Panc1 (cell line): ENCODE results near the gene UNC13B. TPM values are rescaled to one million over a fixed set of nuclear protein-coding genes. Genes with fewer than 3 reads are reported as not detected.

ENCODE experiments used
- ATAC-seq: fragments of 200-7000 bp; cut with Tn5 transposase; 2 replicates; pipeline ENCODE4 v1.9.1; 2020; ENCODE audit warnings: mild to moderate bottlenecking, moderate library complexity
- BruUV-seq: library from RNA; stranded (reverse); fragments of 400-500 nt; replicated peaks from 2 replicates; lab custom pipeline; 2021; lab: Mats Ljungman, UMichigan
- CTCF ChIA-PET: fragments of 300-600 bp; sonication (Branson Sonifier 250); formaldehyde crosslinking; loops from one replicate; lab custom pipeline; 2022; ENCODE audit warnings: antibody characterized with exemption; lab: Charles Lee
- POLR2A ChIA-PET: fragments of 300-600 bp; sonication (Branson Sonifier 250); formaldehyde crosslinking; loops from one replicate; lab custom pipeline; 2022; ENCODE audit warnings: antibody characterized with exemption; lab: Charles Lee
- DNase-seq: peaks from one replicate; pipeline ENCODE4 v3.0.0-alpha.2; 2010; ENCODE audit warnings: low read depth, low spot score
- H3K27ac ChIP-seq: 2 replicates; pipeline ENCODE4 v1.5.1; 2011; ENCODE audit warnings: mild to moderate bottlenecking, low read length, inconsistent platforms
- H3K27me3 ChIP-seq: fragments of 200-500 bp; sonication (Bioruptor generic); 2 replicates; pipeline ENCODE4 v1.6.0; 2014; ENCODE audit warnings: low read length, inconsistent platforms; ENCODE audit not compliant: control insufficient read depth, insufficient read depth
- H3K36me3 ChIP-seq: fragments of 200-500 bp; sonication (Bioruptor generic); 2 replicates; pipeline ENCODE4 v1.5.1; 2014; ENCODE audit warnings: inconsistent platforms, mild to moderate bottlenecking, low read length, moderate library complexity; ENCODE audit not compliant: control insufficient read depth, insufficient read depth
- H3K4me1 ChIP-seq: 2 replicates; pipeline ENCODE4 v1.5.1; 2011; ENCODE audit warnings: inconsistent platforms, mild to moderate bottlenecking, low read length, moderate library complexity; ENCODE audit not compliant: control insufficient read depth, insufficient read depth
- H3K4me3 ChIP-seq, 2 experiments: 2 replicates each; pipeline ENCODE4 v1.5.1; 2011 to 2012; ENCODE audit warnings: low read depth in 2 of 2, low read length in 2 of 2, mild to moderate bottlenecking in 2 of 2, inconsistent platforms in 1 of 2, moderate library complexity in 1 of 2
- H3K9me3 ChIP-seq: fragments of 200-500 bp; sonication (Bioruptor generic); 2 replicates; pipeline ENCODE4 v1.5.1; 2014; ENCODE audit warnings: low read depth, mild to moderate bottlenecking, inconsistent platforms, low read length, moderate library complexity; ENCODE audit not compliant: control insufficient read depth, insufficient read depth
- CTCF ChIP-seq: fragments of 450-650 bp; IDR thresholded peaks from 2 replicates; pipeline ENCODE4 v1.5.1; 2017; ENCODE audit warnings: mild to moderate bottlenecking
- POLR2AphosphoS5 ChIP-seq: IDR thresholded peaks from 2 replicates; pipeline ENCODE4 v1.6.1; 2012; ENCODE audit warnings: mild to moderate bottlenecking, low read depth, low read length, moderate library complexity
- REST ChIP-seq, 2 experiments: IDR thresholded peaks; 2 replicates each; pipeline ENCODE4 v1.6.1; 2011 to 2012; ENCODE audit warnings: low read depth in 2 of 2, control low read depth in 1 of 2, low read length in 1 of 2, mild to moderate bottlenecking in 1 of 2, moderate library complexity in 1 of 2; ENCODE audit not compliant: insufficient read depth in 1 of 2
- SIN3A ChIP-seq: IDR thresholded peaks from 2 replicates; pipeline ENCODE4 v1.6.1; 2012; ENCODE audit warnings: low read depth, mild to moderate bottlenecking, low read length, moderate library complexity, borderline replicate concordance; ENCODE audit not compliant: insufficient read depth
- TCF7L2 ChIP-seq: IDR thresholded peaks from 2 replicates; pipeline ENCODE4 v1.6.1; 2011; ENCODE audit warnings: mild to moderate bottlenecking, low read depth, low read length, inconsistent platforms
- in situ Hi-C: cut with HindIII; loops from 2 replicates; pipeline ENCODE4 v1.10.0; 2016; ENCODE audit warnings: low sequenced_read_pairs, low pct_unique_long_range_greater_than_20kb
- intact Hi-C: fragments of 100-400 bp; cut with micrococcal nuclease; formaldehyde crosslinking; loops from one replicate; pipeline ENCODE4 v1.10.0; 2022; ENCODE audit not compliant: unreplicated experiment
- total RNA-seq: library from RNA; stranded (reverse); gene quantifications from one replicate; pipeline ENCODE4 v1.2.1, GENCODE V29; 2021; ENCODE audit not compliant: unreplicated experiment

UNC13B gene
- total RNA-seq, 1 experiment from 2014 or later = 35.2 TPM

DNA sequence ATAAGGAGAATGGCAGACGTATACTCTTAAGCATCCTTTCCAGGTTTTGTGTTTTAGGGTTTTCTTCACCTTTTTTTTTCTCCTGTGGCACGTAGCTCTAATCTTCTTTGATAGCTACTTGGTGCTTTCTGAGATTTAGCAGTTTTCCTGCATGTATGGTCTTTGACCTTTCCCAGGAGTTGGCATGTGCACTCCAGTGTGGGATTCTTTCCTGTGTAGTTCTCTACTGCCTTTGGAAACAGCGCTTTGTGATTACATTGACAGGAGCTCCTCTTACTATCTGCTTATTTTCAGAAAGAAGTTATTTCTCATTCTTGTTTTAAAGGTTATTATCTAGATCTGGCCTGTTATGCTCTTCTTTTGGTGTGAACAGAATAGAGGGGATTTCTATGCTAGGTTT is 65.5 kb downstream of the UNC13B start:
- BruUV-seq = no TSS peak
- in situ Hi-C loops = no loop called here
- no peaks in the 10 kb centered on the region for H3K27me3 ChIP-seq
- CTCF ChIA-PET = no interaction called here
- H3K4me3 ChIP-seq = no peak overlapping the region
- no peak for DNase-seq
- TF ChIP-seq TCF7L2 (no peak), CTCF (no peak), SIN3A (no peak), REST (IDR thresholded peaks at IDR 0.05; ENCODE audit: insufficient read depth in 1 of 2, low read depth in 2 of 2, low read length in 1 of 2) (no peak), POLR2AphosphoS5 (no peak)
- no peak for ATAC-seq
- intact Hi-C loops = no loop called here
- no peaks in the 10 kb centered on the region; the same call in 1 of the 2 replicates for H3K9me3 ChIP-seq
- no peak overlapping the region for H3K27ac ChIP-seq
- no peaks in the 10 kb centered on the region for H3K4me1 ChIP-seq
- POLR2A ChIA-PET = no interaction called here
- H3K36me3 ChIP-seq = no peaks in the 10 kb centered on the region

DNA sequence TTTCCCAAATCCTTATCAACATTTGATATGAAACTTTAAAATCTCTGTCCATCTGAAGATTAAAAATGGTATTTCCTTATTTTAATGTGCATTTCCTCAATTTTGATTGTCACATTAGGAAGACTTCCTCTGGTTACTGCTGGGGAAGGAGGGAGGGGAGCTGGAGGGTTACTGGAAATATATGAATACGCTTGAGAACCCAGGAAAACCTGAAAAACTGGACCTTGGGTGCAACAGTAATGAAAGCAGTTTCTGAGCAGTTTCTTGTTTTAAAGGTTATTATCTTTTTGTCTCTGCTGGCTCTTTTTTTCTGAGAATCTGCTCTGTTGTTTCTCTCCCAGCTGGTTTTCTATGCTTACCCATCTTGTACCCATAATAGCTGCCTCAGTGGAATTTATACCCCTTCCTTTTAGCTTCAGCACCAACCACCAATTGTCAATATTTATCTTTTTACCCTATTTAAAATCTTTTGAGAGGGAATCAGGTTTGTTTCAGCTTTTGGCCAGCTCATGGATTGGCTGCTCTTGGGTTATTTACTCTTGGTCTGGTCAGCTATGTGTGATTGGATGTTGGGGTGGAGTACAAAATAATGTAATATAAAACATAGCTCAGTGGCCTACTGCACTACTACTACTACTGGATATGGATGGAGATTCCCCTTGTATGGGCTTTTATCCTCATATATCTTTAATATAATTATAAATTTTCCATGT is 67.4 kb downstream of the UNC13B start:
- intact Hi-C loops = no loop called here
- no TSS peak for BruUV-seq
- CTCF ChIA-PET = no interaction called here
- DNase-seq = no peak
- no peaks in the 10 kb centered on the region for H3K4me1 ChIP-seq
- POLR2A ChIA-PET = no interaction called here
- H3K27me3 ChIP-seq = no peaks in the 10 kb centered on the region
- no peak overlapping the region for H3K27ac ChIP-seq
- TF ChIP-seq POLR2AphosphoS5 = no peak
- TF ChIP-seq CTCF = no peak
- no peak for TF ChIP-seq SIN3A
- TF ChIP-seq REST (IDR thresholded peaks at IDR 0.05; ENCODE audit: insufficient read depth in 1 of 2, low read depth in 2 of 2, low read length in 1 of 2) = no peak
- no peak for TF ChIP-seq TCF7L2
- H3K9me3 ChIP-seq = no peaks in the 10 kb centered on the region
- H3K36me3 ChIP-seq = no peaks in the 10 kb centered on the region
- ATAC-seq = no peak
- no peak overlapping the region for H3K4me3 ChIP-seq
- in situ Hi-C loops = no loop called here
